NK-92 (cell line): ENCODE measurements around the gene SDSL.

ENCODE experiments used
- DNase-seq: peaks from one replicate; lab custom pipeline; 2025; ENCODE audit not compliant: unreplicated experiment; lab: John Stamatoyannopoulos, UW

Gene SDSL

GRCh38 chr12:113422030-113422885 lies at the start of gene SDSL:
TSS of gene SDSL (plus strand) at chr12:113422380. CDS start at chr12:113427983, 5,603 bp downstream.
- no peak for DNase-seq

GRCh38 chr12:113373440-113373839 lies 48.7 kb upstream of the SDSL start:
- DNase-seq: no peak

- DNase-seq: no peak
These were observed 48.2 kb upstream of the SDSL start for GRCh38 chr12:113373969-113374368.

- DNase-seq: no peak
These were observed 47.3 kb upstream of the SDSL start for GRCh38 chr12:113374823-113375428.

GRCh38 chr12:113378291-113378690 lies 43.9 kb upstream of the SDSL start:
- DNase-seq: no peak

- DNase-seq: no peak
These were observed 41.0 kb upstream of the SDSL start for GRCh38 chr12:113381220-113381619.

GRCh38 chr12:113382206-113382605 lies 40.0 kb upstream of the SDSL start:
- DNase-seq: no peak

- no peak for DNase-seq
These were observed 37.4 kb upstream of the SDSL start for GRCh38 chr12:113384778-113385177.

- DNase-seq: no peak
These were observed 36.8 kb upstream of the SDSL start for GRCh38 chr12:113385282-113385882.

GRCh38 chr12:113386866-113387566 lies 35.2 kb upstream of the SDSL start:
- no peak for DNase-seq

GRCh38 chr12:113387631-113388030 lies 34.5 kb upstream of the SDSL start:
- no peak for DNase-seq

- no peak for DNase-seq
These were observed 33.8 kb upstream of the SDSL start for GRCh38 chr12:113388351-113388750.

GRCh38 chr12:113390064-113391043 lies 31.8 kb upstream of the SDSL start:
- DNase-seq: no peak

GRCh38 chr12:113391145-113391544 lies 31.0 kb upstream of the SDSL start:
- no peak for DNase-seq

GRCh38 chr12:113391650-113392337 lies 30.4 kb upstream of the SDSL start:
- DNase-seq: no peak

GRCh38 chr12:113392520-113392919 lies 29.7 kb upstream of the SDSL start:
- DNase-seq: no peak

- no peak for DNase-seq
These were observed 29.1 kb upstream of the SDSL start for GRCh38 chr12:113392988-113393579.

- no peak for DNase-seq
These were observed 28.4 kb upstream of the SDSL start for GRCh38 chr12:113393749-113394148.

GRCh38 chr12:113395119-113395518 lies 27.1 kb upstream of the SDSL start:
- no peak for DNase-seq
